GM19328 (cell line): ENCODE measurements around the gene CD151.

Source experiments
- ATAC-seq: cut with Tn5 transposase; IDR thresholded peaks from one replicate; pipeline ENCODE4 v1.9.1; 2021; ENCODE audit warnings: mild to moderate bottlenecking, moderate library complexity; ENCODE audit not compliant: unreplicated experiment

Gene CD151

GRCh38 chr11:827897-828192 lies 4.9 kb upstream of the CD151 start, which contains the start of gene CRACR2B:
Gene CRACR2B (plus strand): TSS chr11:827919. CDS start chr11:828608, 689 bp downstream.
- no peak for ATAC-seq

DNA sequence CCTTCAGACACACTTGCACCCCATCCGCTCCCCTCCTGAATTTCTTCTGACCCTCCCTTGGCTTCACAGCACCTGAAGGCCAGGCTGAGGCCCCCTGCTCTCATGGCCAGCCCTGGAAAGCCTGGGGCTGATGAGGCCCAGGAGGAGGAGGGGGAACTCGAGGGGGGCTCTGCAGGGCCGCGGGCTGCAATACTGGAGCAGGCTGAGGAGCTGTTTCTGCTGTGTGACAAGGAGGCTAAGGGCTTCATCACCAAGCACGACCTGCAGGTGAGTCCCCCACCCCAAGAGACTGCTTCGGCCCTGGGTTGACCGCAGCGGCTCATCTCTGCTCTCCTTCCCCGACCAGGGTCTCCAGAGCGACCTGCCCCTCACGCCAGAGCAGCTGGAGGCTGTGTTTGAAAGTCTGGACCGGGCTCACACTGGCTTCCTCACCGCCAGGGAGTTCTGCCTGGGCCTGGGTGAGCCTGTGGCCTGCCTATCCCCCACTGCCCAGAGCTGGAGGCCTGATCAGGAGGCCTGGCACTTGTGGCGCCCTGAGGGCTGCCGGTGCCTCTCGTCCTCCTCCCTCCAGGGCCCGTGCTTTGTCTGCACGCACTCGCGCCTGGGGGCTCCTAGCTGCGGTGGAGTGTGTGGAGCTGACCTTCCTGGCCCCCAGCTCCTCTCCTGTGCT lies 4.1 kb upstream of the CD151 start:
- ATAC-seq = no peak

DNA sequence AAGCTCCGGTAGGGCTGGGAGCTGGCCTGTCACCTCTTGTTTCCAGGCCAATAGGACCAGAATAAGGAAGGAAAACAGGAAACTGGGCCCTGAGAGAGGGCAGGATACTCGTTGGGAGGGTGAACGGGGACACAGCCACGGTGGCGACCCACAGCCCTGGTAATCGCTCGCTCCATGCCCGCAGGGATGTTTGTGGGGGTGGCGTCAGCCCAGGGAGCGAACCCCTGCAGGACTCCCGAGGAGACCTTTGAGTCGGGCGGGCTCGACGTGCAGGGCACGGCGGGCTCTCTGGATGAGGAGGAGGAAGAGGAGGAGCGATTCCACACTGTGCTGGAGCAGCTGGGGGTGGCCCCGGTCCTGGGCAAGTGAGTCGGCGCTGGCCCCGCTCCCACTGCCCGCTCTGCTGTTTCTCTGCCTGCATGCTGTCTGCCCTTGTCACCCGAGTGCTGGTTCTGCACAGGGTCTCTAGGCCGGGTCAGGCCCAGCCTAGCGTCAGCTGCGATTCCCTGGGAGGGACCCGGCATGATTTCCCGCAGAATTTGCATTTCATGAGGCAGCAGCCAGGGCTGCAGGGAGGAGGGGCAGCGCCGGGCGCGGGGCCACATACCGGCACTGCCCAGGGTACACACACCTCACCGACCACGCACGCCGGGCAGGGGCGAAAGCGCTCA lies 3.4 kb upstream of the CD151 start:
- no peak for ATAC-seq

- no peak for ATAC-seq
Observed at GRCh38 chr11:829847-830294, 2.9 kb upstream of the CD151 start.

DNA sequence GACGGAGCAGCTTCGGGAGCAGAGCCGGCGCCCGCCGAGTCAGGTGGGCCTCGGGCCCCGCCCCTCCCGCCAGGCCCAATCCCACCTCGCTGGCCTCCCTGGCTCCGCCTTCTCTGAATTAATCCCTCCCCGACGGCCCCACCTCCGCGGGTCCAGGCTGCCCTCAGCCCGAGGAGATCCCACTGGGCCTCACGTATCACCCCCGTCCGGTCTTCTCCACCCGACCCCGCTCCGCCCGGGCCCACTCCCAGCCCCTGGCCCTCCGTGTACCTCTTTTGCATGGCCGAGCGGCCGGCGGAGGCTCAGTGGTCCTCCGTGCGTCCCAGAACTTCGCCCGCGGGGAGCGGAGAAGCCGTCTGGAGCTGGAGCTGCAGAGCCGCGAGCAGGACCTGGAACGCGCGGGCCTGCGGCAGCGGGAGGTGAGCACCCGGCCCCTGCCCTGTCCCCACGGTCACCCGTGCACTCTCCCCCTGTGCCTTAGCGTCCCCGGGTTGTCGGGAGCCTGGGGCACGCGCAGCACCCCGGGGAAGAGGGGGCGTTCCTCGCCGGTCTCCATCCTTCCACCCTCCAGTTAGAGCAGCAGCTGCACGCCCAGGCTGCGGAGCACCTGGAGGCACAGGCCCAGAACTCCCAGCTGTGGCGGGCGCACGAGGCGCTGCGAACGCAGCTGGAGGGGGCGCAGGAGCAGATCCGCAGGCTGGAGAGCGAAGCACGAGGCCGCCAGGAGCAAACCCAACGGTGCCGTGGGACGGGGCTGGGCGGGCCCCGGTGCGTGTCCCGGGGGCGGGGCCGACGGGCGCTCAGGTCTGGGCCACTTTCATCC lies 2.2 kb upstream of the CD151 start:
- no peak for ATAC-seq

GRCh38 chr11:831118-831864 lies 1.5 kb upstream of the CD151 start:
- no peak for ATAC-seq

- ATAC-seq = no peak
Observed at GRCh38 chr11:831961-832528, 707 bp upstream of the CD151 start.

DNA sequence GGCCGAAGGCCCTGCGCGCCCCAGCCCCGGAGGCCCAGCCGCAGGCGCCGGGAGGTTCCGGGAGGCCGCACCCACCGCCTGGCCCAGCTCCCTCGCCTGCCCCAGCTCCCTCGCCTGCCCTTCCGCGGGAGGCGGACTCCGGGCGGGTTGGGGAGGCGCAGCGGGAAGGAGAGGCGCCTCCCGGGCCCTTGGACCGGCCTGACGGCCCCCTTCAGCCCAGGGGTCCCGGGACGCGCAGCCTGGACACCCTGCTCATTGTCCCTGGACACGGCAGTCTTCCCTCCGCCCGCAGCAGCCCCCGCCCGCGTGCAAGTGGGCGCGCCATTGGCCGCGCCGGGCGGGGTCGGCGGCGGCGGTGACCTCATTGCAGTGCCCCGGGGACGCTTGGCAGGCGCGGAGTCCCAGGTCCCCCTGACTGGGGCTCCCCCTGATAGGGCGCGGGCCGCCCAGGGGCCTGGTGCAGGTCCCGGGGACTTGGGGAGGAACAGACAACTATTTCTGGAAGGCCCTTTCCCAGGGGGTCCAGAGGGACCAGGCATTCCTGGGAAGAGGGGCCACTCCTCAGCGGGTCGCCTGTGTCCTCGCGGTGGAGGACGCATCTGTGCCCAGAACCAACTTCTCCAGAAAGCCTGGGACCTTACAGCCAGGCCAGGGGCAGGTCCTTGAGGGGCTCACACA lies 501 bp downstream of the CD151 start:
- no peak for ATAC-seq

- ATAC-seq = no peak
Observed at GRCh38 chr11:833849-834311, 1.1 kb downstream of the CD151 start.

- no peak for ATAC-seq
Observed at GRCh38 chr11:834371-835316, 1.9 kb downstream of the CD151 start.

GRCh38 chr11:836274-836673 lies 3.5 kb downstream of the CD151 start:
- no peak for ATAC-seq

GRCh38 chr11:836700-837099 lies 3.9 kb downstream of the CD151 start:
- no peak for ATAC-seq

DNA sequence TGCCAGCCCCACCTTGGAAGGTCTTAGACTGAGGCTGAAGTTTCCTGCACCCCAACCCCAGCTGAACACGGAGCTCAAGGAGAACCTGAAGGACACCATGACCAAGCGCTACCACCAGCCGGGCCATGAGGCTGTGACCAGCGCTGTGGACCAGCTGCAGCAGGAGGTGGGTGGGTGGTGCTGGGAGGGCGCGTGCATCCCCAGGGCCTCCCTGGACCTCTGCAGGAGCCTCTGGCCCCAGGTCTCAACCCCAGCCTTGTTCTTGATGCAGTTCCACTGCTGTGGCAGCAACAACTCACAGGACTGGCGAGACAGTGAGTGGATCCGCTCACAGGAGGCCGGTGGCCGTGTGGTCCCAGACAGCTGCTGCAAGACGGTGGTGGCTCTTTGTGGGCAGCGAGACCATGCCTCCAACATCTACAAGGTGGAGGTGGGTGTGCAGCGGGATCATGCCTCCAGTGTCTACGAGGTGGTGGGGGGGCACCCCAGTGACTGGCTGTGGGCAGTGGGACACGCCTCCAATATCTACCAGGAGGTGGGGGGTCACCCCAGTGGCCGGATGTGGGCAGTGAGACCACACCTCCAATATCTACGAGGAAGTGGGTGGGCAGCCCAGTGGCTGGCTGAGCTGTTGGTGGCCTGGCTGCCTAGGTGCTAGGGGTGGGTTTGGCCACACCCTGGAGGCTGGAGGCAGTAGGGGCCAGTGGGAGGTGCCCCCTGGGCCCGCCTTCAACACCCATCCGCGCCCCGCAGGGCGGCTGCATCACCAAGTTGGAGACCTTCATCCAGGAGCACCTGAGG lies 4.6 kb downstream of the CD151 start:
- ATAC-seq = no peak

DNA sequence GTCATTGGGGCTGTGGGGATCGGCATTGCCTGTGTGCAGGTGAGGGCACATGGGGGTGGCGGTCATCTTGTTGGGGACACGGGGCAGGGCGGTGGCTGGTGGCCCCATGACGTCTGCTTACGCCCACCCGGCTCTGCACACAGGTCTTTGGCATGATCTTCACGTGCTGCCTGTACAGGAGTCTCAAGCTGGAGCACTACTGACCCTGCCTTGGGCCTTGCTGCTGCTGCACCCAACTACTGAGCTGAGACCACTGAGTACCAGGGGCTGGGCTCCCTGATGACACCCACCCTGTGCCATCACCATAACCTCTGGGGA lies 5.2 kb downstream of the CD151 start:
- ATAC-seq = no peak

DNA sequence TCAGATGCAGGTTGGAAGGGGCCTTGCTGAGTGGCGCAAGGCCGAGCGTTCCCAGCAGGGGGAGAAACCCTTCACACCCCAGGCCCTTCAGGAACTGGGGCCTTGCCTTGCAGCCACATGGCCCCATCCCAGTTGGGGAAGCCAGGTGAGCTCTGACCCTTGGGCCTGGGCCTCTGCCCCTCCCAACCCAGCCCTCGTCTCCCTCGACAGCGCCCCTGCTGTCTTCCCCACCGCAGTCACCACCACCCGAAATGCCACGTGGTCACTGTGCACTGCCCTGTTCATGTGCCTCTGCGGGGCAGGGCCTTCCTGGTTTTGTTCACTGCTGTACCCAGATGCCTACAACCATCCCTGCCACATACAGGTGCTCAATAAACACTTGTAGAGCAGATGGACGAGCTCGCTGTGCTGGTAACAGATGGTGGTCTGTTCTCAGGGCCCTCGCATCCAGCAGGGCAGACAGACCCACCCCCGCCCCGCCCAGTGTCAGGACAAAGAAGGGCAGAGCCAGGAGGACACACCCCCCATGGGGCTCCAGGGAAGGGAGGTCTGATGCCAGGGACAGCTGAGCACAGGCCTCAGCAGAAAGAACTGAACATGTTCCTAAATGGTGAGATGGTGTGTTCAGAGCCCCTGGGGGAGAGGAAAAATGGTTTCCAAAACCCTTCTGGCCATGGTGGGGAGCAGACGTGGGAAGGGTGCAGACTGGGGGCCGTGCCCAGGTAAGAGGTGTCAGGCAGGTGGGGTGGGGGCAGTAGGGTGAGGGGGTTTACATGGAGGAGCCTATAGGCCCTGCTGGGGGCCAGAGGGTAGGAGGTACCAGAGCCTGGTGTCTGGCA lies 5.9 kb downstream of the CD151 start:
- no peak for ATAC-seq

- no peak for ATAC-seq
Observed at GRCh38 chr11:839280-839623, 6.5 kb downstream of the CD151 start.

DNA sequence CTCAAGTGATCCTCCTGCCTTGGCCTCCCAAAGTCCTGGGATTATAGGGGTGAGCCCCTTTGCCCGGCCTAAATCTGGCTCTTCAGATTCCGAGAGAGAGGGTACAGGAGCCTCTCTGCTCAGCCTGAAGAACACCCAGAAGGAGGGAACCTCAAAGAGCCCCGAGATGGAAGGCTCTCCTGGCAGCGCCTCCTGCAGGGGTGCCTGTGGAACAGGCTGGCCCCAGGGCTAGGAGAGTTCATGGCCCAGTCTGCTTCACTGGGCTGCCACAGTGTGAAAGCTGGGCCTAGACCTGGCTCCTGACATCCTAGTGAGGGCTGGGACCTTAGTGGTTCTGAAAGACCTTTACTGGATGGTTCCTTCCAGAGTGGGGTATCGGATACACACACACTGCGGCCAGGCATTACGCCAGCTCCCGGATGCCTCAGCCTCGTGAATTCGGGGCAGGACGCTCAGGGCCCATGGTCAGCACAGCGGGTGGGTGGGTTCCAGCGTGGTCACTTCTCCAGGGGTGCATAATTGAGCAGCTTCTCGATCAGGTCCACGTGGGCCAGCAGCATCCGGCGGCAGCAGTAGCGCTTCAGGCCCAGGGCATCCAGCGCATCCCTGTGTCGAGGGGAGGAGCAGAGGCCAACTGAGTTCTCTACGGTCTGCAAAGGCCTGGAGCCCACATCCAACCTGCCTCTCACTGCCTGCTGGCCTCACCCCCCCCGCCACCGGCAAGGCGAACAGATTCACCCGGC lies 7.3 kb downstream of the CD151 start:
- ATAC-seq = no peak
